ENCODE measurements around the gene SAMD15.

DNA sequence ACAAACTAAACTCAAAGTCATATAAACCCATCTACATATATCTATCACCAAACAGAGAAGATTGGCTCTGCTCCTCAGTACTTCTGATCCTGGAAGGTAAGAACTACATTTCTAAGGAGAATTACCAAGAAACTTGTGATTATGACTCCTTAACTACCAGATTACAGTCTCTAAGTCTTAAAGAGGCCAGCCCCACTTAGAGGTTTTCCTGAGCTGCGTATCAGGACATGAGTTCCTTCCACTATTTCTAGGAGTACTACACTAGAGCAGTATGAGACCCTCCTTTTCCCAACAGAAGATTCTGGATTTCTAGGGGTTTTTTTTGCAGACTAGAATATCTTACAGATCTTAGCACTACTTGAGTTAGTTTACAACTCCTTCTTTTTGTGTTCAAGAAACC lies 46.2 kb downstream of the SAMD15 start, which contains the start of gene NOXRED1:
- TF ChIP-seq, protein P1, sequence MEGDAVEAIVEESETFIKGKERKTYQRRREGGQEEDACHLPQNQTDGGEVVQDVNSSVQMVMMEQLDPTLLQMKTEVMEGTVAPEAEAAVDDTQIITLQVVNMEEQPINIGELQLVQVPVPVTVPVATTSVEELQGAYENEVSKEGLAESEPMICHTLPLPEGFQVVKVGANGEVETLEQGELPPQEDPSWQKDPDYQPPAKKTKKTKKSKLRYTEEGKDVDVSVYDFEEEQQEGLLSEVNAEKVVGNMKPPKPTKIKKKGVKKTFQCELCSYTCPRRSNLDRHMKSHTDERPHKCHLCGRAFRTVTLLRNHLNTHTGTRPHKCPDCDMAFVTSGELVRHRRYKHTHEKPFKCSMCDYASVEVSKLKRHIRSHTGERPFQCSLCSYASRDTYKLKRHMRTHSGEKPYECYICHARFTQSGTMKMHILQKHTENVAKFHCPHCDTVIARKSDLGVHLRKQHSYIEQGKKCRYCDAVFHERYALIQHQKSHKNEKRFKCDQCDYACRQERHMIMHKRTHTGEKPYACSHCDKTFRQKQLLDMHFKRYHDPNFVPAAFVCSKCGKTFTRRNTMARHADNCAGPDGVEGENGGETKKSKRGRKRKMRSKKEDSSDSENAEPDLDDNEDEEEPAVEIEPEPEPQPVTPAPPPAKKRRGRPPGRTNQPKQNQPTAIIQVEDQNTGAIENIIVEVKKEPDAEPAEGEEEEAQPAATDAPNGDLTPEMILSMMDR (IDR thresholded peaks at IDR 0.05; ENCODE audit: extremely low read depth in 1 of 2, insufficient read depth in 1 of 2, low read depth in 1 of 2, low read length in 2 of 2) = no peak
- TF ChIP-seq POLR2A (IDR thresholded peaks at IDR 0.05; ENCODE audit: low read depth, low read length) = no peak
- TF ChIP-seq, protein P2, sequence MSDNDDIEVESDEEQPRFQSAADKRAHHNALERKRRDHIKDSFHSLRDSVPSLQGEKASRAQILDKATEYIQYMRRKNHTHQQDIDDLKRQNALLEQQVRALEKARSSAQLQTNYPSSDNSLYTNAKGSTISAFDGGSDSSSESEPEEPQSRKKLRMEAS (IDR thresholded peaks at IDR 0.05; ENCODE audit: insufficient read depth, insufficient read length) = no peak

All from endothelial cell of umbilical vein (primary cell).